ENCODE results near the gene PLB1.

PLB1 gene

GRCh38 chr2:28666496-28667184 lies 170.8 kb downstream of the PLB1 start:
- Mint-ChIP-seq H3K4me1 (ENCODE audit: low read depth in 2 of 2) (no peaks in the 10 kb centered on the region), H3K27ac (peak overlapping the region in 1 of 2 donors; percentile 67), H3K36me3 (ENCODE audit: insufficient read depth) (no peaks in the 10 kb centered on the region), H3K4me3 (no peak overlapping the region), H3K9me3 (no peaks in the 10 kb centered on the region), H3K27me3 (peaks cover 6 to 10% of the 10 kb centered on the region in 2 donors)
- no peak for ATAC-seq (replicated peaks)
- no peak for DNase-seq

GRCh38 chr2:28667261-28667660 lies 171.4 kb downstream of the PLB1 start:
- no peaks in the 10 kb centered on the region for H3K4me1 Mint-ChIP-seq (ENCODE audit: low read depth in 2 of 2)
- H3K4me3 Mint-ChIP-seq, result no peak overlapping the region
- H3K27me3 Mint-ChIP-seq, result peaks cover 6 to 10% of the 10 kb centered on the region in 2 donors
- no peaks in the 10 kb centered on the region for H3K36me3 Mint-ChIP-seq (ENCODE audit: insufficient read depth)
- DNase-seq, result no peak
- peak overlapping the region in 1 of 2 donors; percentile 67 for H3K27ac Mint-ChIP-seq
- no peak for ATAC-seq (replicated peaks)
- no peaks in the 10 kb centered on the region for H3K9me3 Mint-ChIP-seq

- Mint-ChIP-seq H3K27ac (no peak overlapping the region), H3K9me3 (no peaks in the 10 kb centered on the region), H3K4me1 (ENCODE audit: low read depth in 2 of 2) (no peaks in the 10 kb centered on the region), H3K4me3 (no peak overlapping the region), H3K27me3 (peaks cover 6 to 10% of the 10 kb centered on the region in 2 donors), H3K36me3 (ENCODE audit: insufficient read depth) (no peaks in the 10 kb centered on the region)
- DNase-seq (no peak), ATAC-seq (replicated peaks) (no peak)
Measured at GRCh38 chr2:28668106-28668814, 172.4 kb downstream of the PLB1 start.

GRCh38 chr2:28668880-28669279 lies 173.0 kb downstream of the PLB1 start:
- H3K27ac Mint-ChIP-seq, result no peak overlapping the region
- ATAC-seq (replicated peaks) (no peak), DNase-seq (no peak)
- no peaks in the 10 kb centered on the region for H3K36me3 Mint-ChIP-seq (ENCODE audit: insufficient read depth)
- H3K27me3 Mint-ChIP-seq, result peaks cover 6 to 10% of the 10 kb centered on the region in 2 donors
- H3K4me1 Mint-ChIP-seq (ENCODE audit: low read depth in 2 of 2), result no peaks in the 10 kb centered on the region
- H3K4me3 Mint-ChIP-seq, result no peak overlapping the region
- no peaks in the 10 kb centered on the region for H3K9me3 Mint-ChIP-seq

GRCh38 chr2:28670856-28671255 lies 175.0 kb downstream of the PLB1 start:
- DNase-seq, result no peak
- no peaks in the 10 kb centered on the region for H3K4me1 Mint-ChIP-seq (ENCODE audit: low read depth in 2 of 2)
- no peaks in the 10 kb centered on the region for H3K36me3 Mint-ChIP-seq (ENCODE audit: insufficient read depth)
- H3K27ac Mint-ChIP-seq, result no peak overlapping the region
- ATAC-seq (replicated peaks), result no peak
- peaks cover 6 to 10% of the 10 kb centered on the region in 2 donors for H3K27me3 Mint-ChIP-seq
- no peak overlapping the region for H3K4me3 Mint-ChIP-seq
- no peaks in the 10 kb centered on the region for H3K9me3 Mint-ChIP-seq

- DNase-seq (no peak), ATAC-seq (replicated peaks) (no peak)
- Mint-ChIP-seq H3K27me3 (no peaks in the 10 kb centered on the region), H3K4me1 (ENCODE audit: low read depth in 2 of 2) (no peaks in the 10 kb centered on the region), H3K4me3 (no peak overlapping the region), H3K27ac (no peak overlapping the region), H3K9me3 (no peaks in the 10 kb centered on the region), H3K36me3 (ENCODE audit: insufficient read depth) (no peaks in the 10 kb centered on the region)
Measured at GRCh38 chr2:28673338-28673737, 177.5 kb downstream of the PLB1 start.

- Mint-ChIP-seq H3K4me1 (ENCODE audit: low read depth in 2 of 2) (no peaks in the 10 kb centered on the region), H3K27me3 (no peaks in the 10 kb centered on the region), H3K27ac (no peak overlapping the region), H3K4me3 (no peak overlapping the region), H3K9me3 (no peaks in the 10 kb centered on the region), H3K36me3 (ENCODE audit: insufficient read depth) (no peaks in the 10 kb centered on the region)
- DNase-seq (no peak), ATAC-seq (replicated peaks) (no peak)
Measured at GRCh38 chr2:28674062-28674712, 178.3 kb downstream of the PLB1 start.

- H3K9me3 Mint-ChIP-seq, result no peaks in the 10 kb centered on the region
- H3K27me3 Mint-ChIP-seq, result no peaks in the 10 kb centered on the region
- no peaks in the 10 kb centered on the region for H3K36me3 Mint-ChIP-seq (ENCODE audit: insufficient read depth)
- ATAC-seq (replicated peaks) (no peak), DNase-seq (no peak)
- no peak overlapping the region for H3K27ac Mint-ChIP-seq
- no peak overlapping the region for H3K4me3 Mint-ChIP-seq
- H3K4me1 Mint-ChIP-seq (ENCODE audit: low read depth in 2 of 2), result no peaks in the 10 kb centered on the region
Measured at GRCh38 chr2:28674713-28675068, 178.8 kb downstream of the PLB1 start.

GRCh38 chr2:28676152-28676835 lies 180.4 kb downstream of the PLB1 start:
- H3K9me3 Mint-ChIP-seq, result no peaks in the 10 kb centered on the region
- no peaks in the 10 kb centered on the region for H3K27me3 Mint-ChIP-seq
- no peak overlapping the region for H3K27ac Mint-ChIP-seq
- no peaks in the 10 kb centered on the region for H3K36me3 Mint-ChIP-seq (ENCODE audit: insufficient read depth)
- DNase-seq, result no peak
- no peak overlapping the region for H3K4me3 Mint-ChIP-seq
- no peak for ATAC-seq (replicated peaks)
- H3K4me1 Mint-ChIP-seq (ENCODE audit: low read depth in 2 of 2), result peaks cover 7 to 9% of the 10 kb centered on the region in 2 donors

- ATAC-seq (replicated peaks) (no peak), DNase-seq (no peak)
- Mint-ChIP-seq H3K9me3 (no peaks in the 10 kb centered on the region), H3K27me3 (no peaks in the 10 kb centered on the region), H3K4me1 (ENCODE audit: low read depth in 2 of 2) (peaks cover 16 to 17% of the 10 kb centered on the region in 2 donors), H3K4me3 (no peak overlapping the region), H3K27ac (peak overlapping the region; percentile 73 to 92), H3K36me3 (ENCODE audit: insufficient read depth) (no peaks in the 10 kb centered on the region)
Measured at GRCh38 chr2:28678175-28678855, 182.5 kb downstream of the PLB1 start.

- peak overlapping the region; percentile 59 to 92 for H3K27ac Mint-ChIP-seq
- no peak for DNase-seq
Measured at GRCh38 chr2:28678944-28679343, 183.1 kb downstream of the PLB1 start.

GRCh38 chr2:28680657-28681056 lies 184.8 kb downstream of the PLB1 start:
- Mint-ChIP-seq H3K4me1 (ENCODE audit: low read depth in 2 of 2) (peaks cover 16 to 22% of the 10 kb centered on the region in 2 donors), H3K9me3 (no peaks in the 10 kb centered on the region), H3K4me3 (no peak overlapping the region), H3K27me3 (no peaks in the 10 kb centered on the region), H3K27ac (peak overlapping the region; percentile 92 to 93), H3K36me3 (ENCODE audit: insufficient read depth) (no peaks in the 10 kb centered on the region)
- DNase-seq (no peak), ATAC-seq (replicated peaks) (no peak)

More at GRCh38 chr2:28678944-28679343, 183.1 kb downstream of the PLB1 start:
- Mint-ChIP-seq H3K27me3 (no peaks in the 10 kb centered on the region), H3K4me3 (no peak overlapping the region), H3K36me3 (ENCODE audit: insufficient read depth) (no peaks in the 10 kb centered on the region), H3K9me3 (no peaks in the 10 kb centered on the region), H3K4me1 (ENCODE audit: low read depth in 2 of 2) (peaks cover 16 to 17% of the 10 kb centered on the region in 2 donors)
- ATAC-seq (replicated peaks), result no peak

GRCh38 chr2:28681158-28681571 lies 185.3 kb downstream of the PLB1 start:
- H3K36me3 Mint-ChIP-seq (ENCODE audit: insufficient read depth), result no peaks in the 10 kb centered on the region
- H3K4me3 Mint-ChIP-seq, result no peak overlapping the region
- H3K27ac Mint-ChIP-seq, result peak overlapping the region; percentile 92 to 93
- peak; percentile 98 for ATAC-seq (replicated peaks)
- no peaks in the 10 kb centered on the region for H3K27me3 Mint-ChIP-seq
- H3K9me3 Mint-ChIP-seq, result no peaks in the 10 kb centered on the region
- DNase-seq, result peak; percentile 36 to 52 (median 45)
- H3K4me1 Mint-ChIP-seq (ENCODE audit: low read depth in 2 of 2), result peaks cover 16 to 22% of the 10 kb centered on the region in 2 donors
